Measurements from ENCODE around the gene P2RY2. TPM values are rescaled to one million over a fixed set of nuclear protein-coding genes. Genes with fewer than 3 reads are reported as not detected.

The P2RY2 gene
- total RNA-seq, 1 experiment from 2014 or later: 2.9 TPM

DNA sequence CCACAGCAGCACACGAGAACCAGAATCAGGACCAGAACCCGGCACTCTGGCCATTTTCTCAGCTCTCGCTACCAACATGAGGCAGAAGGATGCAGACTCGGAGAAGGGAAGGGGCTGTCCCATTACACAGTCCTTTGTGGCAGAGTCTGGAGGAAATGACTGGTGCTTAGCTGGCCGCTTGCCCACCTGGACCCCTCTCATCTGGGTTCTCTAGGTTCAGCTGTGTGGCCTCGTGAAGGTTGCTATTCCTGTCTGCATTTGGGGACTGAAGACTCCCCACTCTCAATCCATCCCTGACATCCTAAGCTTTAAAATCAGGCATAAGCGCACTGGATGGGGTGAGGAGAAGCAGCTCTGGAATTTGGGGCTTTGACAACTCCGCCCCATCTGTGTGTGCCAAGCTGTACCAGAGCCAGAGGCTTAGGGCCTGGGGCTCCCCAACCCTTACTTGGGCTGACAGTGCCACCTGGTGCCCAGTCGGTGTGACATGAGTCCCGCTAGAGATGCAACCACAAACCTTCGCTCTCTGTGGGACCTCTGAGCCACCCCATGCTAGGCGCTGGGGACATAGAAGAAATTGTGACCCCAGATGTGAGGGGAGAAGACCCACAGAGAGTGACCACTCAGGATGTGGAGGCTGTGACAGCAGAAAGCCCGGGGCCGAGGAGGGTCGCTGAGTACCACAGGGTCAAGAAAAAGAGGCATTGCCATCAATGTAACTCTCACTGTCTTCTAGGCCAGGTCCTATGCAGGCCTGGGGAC lies 40.1 kb upstream of the P2RY2 start:
- Histone ChIP-seq H3K9ac (ENCODE audit: low read length) (no peak overlapping the region), H3K79me2 (ENCODE audit: insufficient read depth, low read length) (no peaks in the 10 kb centered on the region), H3K27ac (ENCODE audit: low read depth, low read length) (no peak overlapping the region), H4K20me1 (ENCODE audit: insufficient read depth) (no peaks in the 10 kb centered on the region), H3K36me3 (ENCODE audit: control insufficient read depth in 1 of 2, insufficient read depth in 2 of 2, low read length in 2 of 2) (no peaks in the 10 kb centered on the region), H3K9me2 (ENCODE audit: insufficient read depth) (no peaks in the 10 kb centered on the region), H3K9me3 (ENCODE audit: control insufficient read depth in 1 of 2, insufficient read depth in 1 of 2, low read depth in 1 of 2, low read length in 2 of 2) (no peaks in the 10 kb centered on the region), H3K4me3 (replicated peaks in 1 of 2; ENCODE audit: low read depth in 1 of 2, low read length in 2 of 2) (no peak overlapping the region), H3K4me1 (ENCODE audit: control insufficient read depth in 1 of 2, insufficient read depth in 2 of 2, low read length in 2 of 2) (peaks cover 0 to 11% of the 10 kb centered on the region in 2 experiments; a peak in 1 of 4 replicates), H3K4me2 (ENCODE audit: low read length) (no peak overlapping the region), H3K27me3 (ENCODE audit: insufficient read depth, low read length) (no peaks in the 10 kb centered on the region), H2AFZ (ENCODE audit: low read depth, low read length, poor library complexity, severe bottlenecking) (peak overlapping the region; percentile 17)
- POLR2A ChIA-PET: interaction anchor here (1.0 kb wide), 1 partner anchor 346 kb away, joined by 4 read pairs; no protein-coding TSS in a partner anchor
- CTCF ChIA-PET: interaction anchor here (0.6 to 6.7 kb wide), 13 partner anchors 35 to 592 kb away, joined by 3 to 79 read pairs (median 5); partner anchors contain the start of gene FCHSD2
- TF ChIP-seq, protein P1, sequence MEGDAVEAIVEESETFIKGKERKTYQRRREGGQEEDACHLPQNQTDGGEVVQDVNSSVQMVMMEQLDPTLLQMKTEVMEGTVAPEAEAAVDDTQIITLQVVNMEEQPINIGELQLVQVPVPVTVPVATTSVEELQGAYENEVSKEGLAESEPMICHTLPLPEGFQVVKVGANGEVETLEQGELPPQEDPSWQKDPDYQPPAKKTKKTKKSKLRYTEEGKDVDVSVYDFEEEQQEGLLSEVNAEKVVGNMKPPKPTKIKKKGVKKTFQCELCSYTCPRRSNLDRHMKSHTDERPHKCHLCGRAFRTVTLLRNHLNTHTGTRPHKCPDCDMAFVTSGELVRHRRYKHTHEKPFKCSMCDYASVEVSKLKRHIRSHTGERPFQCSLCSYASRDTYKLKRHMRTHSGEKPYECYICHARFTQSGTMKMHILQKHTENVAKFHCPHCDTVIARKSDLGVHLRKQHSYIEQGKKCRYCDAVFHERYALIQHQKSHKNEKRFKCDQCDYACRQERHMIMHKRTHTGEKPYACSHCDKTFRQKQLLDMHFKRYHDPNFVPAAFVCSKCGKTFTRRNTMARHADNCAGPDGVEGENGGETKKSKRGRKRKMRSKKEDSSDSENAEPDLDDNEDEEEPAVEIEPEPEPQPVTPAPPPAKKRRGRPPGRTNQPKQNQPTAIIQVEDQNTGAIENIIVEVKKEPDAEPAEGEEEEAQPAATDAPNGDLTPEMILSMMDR (IDR thresholded peaks at IDR 0.05 in 2 of 3, conservative IDR thresholded peaks at IDR 0.05 in 1 of 3; ENCODE audit: borderline replicate concordance in 1 of 3, insufficient read depth in 1 of 3, low read depth in 2 of 3, low read length in 2 of 3): peak; percentile 75 to 91 (median 86)
- TF ChIP-seq SP1 (IDR thresholded peaks at IDR 0.05; ENCODE audit: low read depth): no peak
- peak; percentile 99 for TF ChIP-seq RAD21 (IDR thresholded peaks at IDR 0.05; ENCODE audit: low read depth)
- TF ChIP-seq POLR2AphosphoS5 (IDR thresholded peaks at IDR 0.05; ENCODE audit: low read depth, low read length): no peak
- no peak for TF ChIP-seq EZH2 (IDR thresholded peaks at IDR 0.05)
- no peak for TF ChIP-seq CBX3 (IDR thresholded peaks at IDR 0.05; ENCODE audit: low read depth)
- TF ChIP-seq POLR2A (IDR thresholded peaks at IDR 0.05; ENCODE audit: borderline replicate concordance, extremely low read depth, insufficient read depth, insufficient read length): no peak
- TF ChIP-seq, protein P2, sequence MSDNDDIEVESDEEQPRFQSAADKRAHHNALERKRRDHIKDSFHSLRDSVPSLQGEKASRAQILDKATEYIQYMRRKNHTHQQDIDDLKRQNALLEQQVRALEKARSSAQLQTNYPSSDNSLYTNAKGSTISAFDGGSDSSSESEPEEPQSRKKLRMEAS (IDR thresholded peaks at IDR 0.05): no peak
- DNase-seq (ENCODE audit: low read depth, low spot score) (peak; percentile 42), ATAC-seq (peak; percentile 99)
- intact Hi-C loops (cut with micrococcal nuclease): loop anchor here (1.0 to 5.0 kb wide), 4 partner anchors 254 to 591 kb away; no protein-coding TSS in a partner anchor
- no TSS peak for BruUV-seq (replicated peaks)
- RAD21 ChIA-PET (ENCODE audit: low non-redundant PET in 1 of 2, low total read pairs in 2 of 2, uncharacterized antibody in 2 of 2, unreplicated experiment in 2 of 2): interaction anchor here (0.6 to 1.9 kb wide), 10 partner anchors 252 to 493 kb away, joined by 3 to 14 read pairs (median 4); no protein-coding TSS in a partner anchor

Data from HCT116 (cell line).